ENCODE measurements around the gene ATP6V1C2. TPM values are rescaled to one million over a fixed set of nuclear protein-coding genes. Genes with fewer than 3 reads are reported as not detected.
"Not testable (repeated sequence)": the region's sequence is repeated elsewhere in the genome, so short reads cannot be mapped to it uniquely, and the experiment has no call there.

ATP6V1C2 gene
- total and polyA plus RNA-seq, 8 donors: 0.06 to 2.0 (median 0.34) TPM; not detected in 1

DNA sequence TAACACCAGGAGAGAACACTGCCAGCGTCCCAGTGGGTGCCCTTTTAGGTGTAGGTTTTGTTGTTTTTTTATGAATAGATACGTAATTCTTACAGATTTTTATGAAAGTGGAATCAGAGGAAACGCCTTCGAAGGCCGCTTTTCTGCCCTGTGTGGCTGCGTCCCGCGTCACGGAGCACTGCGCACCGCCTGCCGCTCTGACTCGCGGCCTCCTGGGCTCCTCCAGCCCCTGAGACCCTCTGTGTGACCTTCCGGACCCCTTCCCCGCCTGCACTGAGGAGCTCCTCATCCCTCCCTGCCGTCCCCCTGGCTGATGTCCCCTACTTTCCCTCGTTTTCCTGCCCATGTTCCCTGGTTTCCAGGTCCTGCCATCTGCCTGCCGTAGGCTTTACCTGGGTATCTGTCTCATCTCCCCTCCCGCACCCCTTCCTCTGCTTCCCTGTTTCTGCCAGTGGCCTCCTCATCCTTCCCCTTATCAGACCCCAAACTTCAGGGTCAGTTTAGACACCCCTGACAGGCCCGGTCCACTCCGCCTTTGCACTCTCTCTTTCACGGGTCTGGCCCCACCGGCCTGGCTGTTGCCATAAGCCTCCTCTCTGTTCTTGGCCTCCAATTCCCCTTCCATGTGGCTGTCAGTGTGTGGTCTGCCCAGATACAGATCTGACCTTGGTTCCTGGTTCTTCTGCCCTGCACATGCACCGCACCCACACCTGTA lies 58.5 kb downstream of the ATP6V1C2 start:
- TF ChIP-seq, protein P1, sequence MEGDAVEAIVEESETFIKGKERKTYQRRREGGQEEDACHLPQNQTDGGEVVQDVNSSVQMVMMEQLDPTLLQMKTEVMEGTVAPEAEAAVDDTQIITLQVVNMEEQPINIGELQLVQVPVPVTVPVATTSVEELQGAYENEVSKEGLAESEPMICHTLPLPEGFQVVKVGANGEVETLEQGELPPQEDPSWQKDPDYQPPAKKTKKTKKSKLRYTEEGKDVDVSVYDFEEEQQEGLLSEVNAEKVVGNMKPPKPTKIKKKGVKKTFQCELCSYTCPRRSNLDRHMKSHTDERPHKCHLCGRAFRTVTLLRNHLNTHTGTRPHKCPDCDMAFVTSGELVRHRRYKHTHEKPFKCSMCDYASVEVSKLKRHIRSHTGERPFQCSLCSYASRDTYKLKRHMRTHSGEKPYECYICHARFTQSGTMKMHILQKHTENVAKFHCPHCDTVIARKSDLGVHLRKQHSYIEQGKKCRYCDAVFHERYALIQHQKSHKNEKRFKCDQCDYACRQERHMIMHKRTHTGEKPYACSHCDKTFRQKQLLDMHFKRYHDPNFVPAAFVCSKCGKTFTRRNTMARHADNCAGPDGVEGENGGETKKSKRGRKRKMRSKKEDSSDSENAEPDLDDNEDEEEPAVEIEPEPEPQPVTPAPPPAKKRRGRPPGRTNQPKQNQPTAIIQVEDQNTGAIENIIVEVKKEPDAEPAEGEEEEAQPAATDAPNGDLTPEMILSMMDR (IDR thresholded peaks at IDR 0.05): no peak
- Histone ChIP-seq H3K36me3 (peaks cover 0 to 59% (median 17%) of the 10 kb centered on the region in 3 donors), H3K4me1 (no peaks in the 10 kb centered on the region), H3K9me3 (no peaks in the 10 kb centered on the region), H3K27ac (no peak overlapping the region), H3K27me3 (no peaks in the 10 kb centered on the region), H3K4me3 (no peak overlapping the region)
- no peak for ATAC-seq
- DNase-seq: peak in 1 of 6 donors; percentile 35
- intact Hi-C loops (cut with DNase I): no loop called here
- WGBS, 2 donors: 96 to 97% methylated on average over 25 of the region's 25 CpGs
- FAIRE-seq: no peak

GRCh38 chr2:10780491-10780820 lies 59.0 kb downstream of the ATP6V1C2 start:
- intact Hi-C loops (cut with DNase I): no loop called here
- Histone ChIP-seq H3K27ac (no peak overlapping the region), H3K36me3 (peaks cover 0 to 64% (median 22%) of the 10 kb centered on the region in 3 donors), H3K9me3 (no peaks in the 10 kb centered on the region), H3K27me3 (no peaks in the 10 kb centered on the region), H3K4me1 (no peaks in the 10 kb centered on the region), H3K4me3 (no peak overlapping the region)
- DNase-seq (no peak), ATAC-seq (no peak), FAIRE-seq (no peak)
- 97% methylated on average over 11 of the region's 11 CpGs for WGBS, 2 donors
- TF ChIP-seq, protein P1 (IDR thresholded peaks at IDR 0.05): no peak

GRCh38 chr2:10780821-10781220 lies 59.4 kb downstream of the ATP6V1C2 start:
- H3K4me1 ChIP-seq; H3K27ac ChIP-seq; ATAC-seq; H3K9me3 ChIP-seq; H3K27me3 ChIP-seq; FAIRE-seq; intact Hi-C loops (cut with DNase I); H3K4me3 ChIP-seq: not testable (repeated sequence)
- DNase-seq: peak in 1 of 6 donors; percentile 15
- 96 to 97% methylated on average over 11 of the region's 11 CpGs for WGBS, 2 donors
- H3K36me3 ChIP-seq: peaks cover 3 to 68% (median 24%) of the 10 kb centered on the region in 3 donors

GRCh38 chr2:10781746-10782145 lies 60.3 kb downstream of the ATP6V1C2 start:
- WGBS, 2 donors: 92 to 97% methylated on average over 8 of the region's 8 CpGs
- TF ChIP-seq, protein P1 (IDR thresholded peaks at IDR 0.05): no peak
- H3K36me3 ChIP-seq: peaks cover 3 to 76% (median 30%) of the 10 kb centered on the region in 3 donors

GRCh38 chr2:10783421-10783820 lies 62.0 kb downstream of the ATP6V1C2 start:
- H3K36me3 ChIP-seq: peaks cover 3 to 74% (median 44%) of the 10 kb centered on the region in 3 donors
- H3K9me3 ChIP-seq: no peaks in the 10 kb centered on the region
- intact Hi-C loops (cut with DNase I): no loop called here
- TF ChIP-seq, protein P1 (IDR thresholded peaks at IDR 0.05): no peak
- WGBS, 2 donors: 74 to 80% methylated on average over 4 of the region's 4 CpGs
- DNase-seq (no peak), FAIRE-seq (no peak), ATAC-seq (peak in 1 of 4 donors; percentile 21)
- H3K27ac ChIP-seq: no peak overlapping the region
- no peaks in the 10 kb centered on the region for H3K4me1 ChIP-seq
- H3K4me3 ChIP-seq: no peak overlapping the region
- H3K27me3 ChIP-seq: no peaks in the 10 kb centered on the region

More at GRCh38 chr2:10781746-10782145, 60.3 kb downstream of the ATP6V1C2 start:
- H3K4me3 ChIP-seq: no peak overlapping the region
- ATAC-seq (no peak), DNase-seq (no peak), FAIRE-seq (no peak)
- H3K9me3 ChIP-seq: no peaks in the 10 kb centered on the region
- H3K27ac ChIP-seq: no peak overlapping the region
- no peaks in the 10 kb centered on the region for H3K27me3 ChIP-seq
- H3K4me1 ChIP-seq: no peaks in the 10 kb centered on the region
- intact Hi-C loops (cut with DNase I): no loop called here
